Central memory CD8-positive, alpha-beta T cell (primary cell): ENCODE data around the gene SHISAL2B.

Source experiments
- ATAC-seq: fragments of 150-1000 bp; cut with Tn5 transposase; replicated peaks from 2 replicates; pipeline ENCODE4 v1.10.0; 2022; ENCODE audit warnings: mild to moderate bottlenecking, moderate FRiP score, moderate number of reproducible peaks; ENCODE audit not compliant: poor library complexity, severe bottlenecking; ENCODE audit errors: extremely low read depth
- DNase-seq, 2 donors: peaks; one replicate each; pipeline ENCODE4 v3.0.0; 2021; ENCODE audit warnings: low spot score in 2 of 2
- H3K27ac Mint-ChIP-seq: one replicate; pipeline ENCODE4 v1.8.0; 2022; ENCODE audit warnings: low read depth, mild to moderate bottlenecking, moderate library complexity, mixed read lengths
- H3K27me3 Mint-ChIP-seq: one replicate; pipeline ENCODE4 v1.8.0; 2022; ENCODE audit warnings: mixed read lengths
- H3K36me3 Mint-ChIP-seq: one replicate; pipeline ENCODE4 v1.8.0; 2022; ENCODE audit warnings: mild to moderate bottlenecking, moderate library complexity, mixed read lengths; ENCODE audit not compliant: insufficient read depth
- H3K4me1 Mint-ChIP-seq: one replicate; pipeline ENCODE4 v1.8.0; 2022; ENCODE audit warnings: mixed read lengths
- H3K4me3 Mint-ChIP-seq: one replicate; pipeline ENCODE4 v1.8.0; 2022; ENCODE audit warnings: mild to moderate bottlenecking, moderate library complexity, mixed read lengths
- H3K9me3 Mint-ChIP-seq: one replicate; pipeline ENCODE4 v1.8.0; 2022; ENCODE audit warnings: mixed read lengths

SHISAL2B gene

DNA sequence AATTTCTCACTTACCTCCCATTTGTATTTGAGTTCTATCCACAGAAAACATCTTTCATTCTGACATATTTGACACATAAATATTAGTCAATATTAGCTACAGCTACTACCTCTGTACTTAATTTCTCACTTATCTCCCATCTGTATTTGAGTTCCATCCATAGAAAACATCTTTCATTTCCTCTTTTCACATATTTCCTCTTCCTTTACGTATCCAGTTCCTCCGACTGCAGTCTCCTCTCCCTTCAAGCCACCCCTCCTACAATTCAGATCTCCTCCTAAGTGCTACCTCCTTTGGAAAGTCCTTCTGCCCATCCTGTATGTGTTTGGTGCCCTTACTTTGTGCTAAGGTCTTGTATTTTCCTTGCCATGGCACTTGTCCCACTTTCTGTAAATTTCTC is 76.6 kb downstream of the SHISAL2B start:
- no peak for ATAC-seq
- Mint-ChIP-seq H3K27ac (no peak overlapping the region), H3K4me1 (peaks cover 52% of the 10 kb centered on the region)

More for the DNA sequence above, 76.6 kb downstream of the SHISAL2B start:
- no peaks in the 10 kb centered on the region for H3K27me3 Mint-ChIP-seq
- DNase-seq = no peak
- H3K4me3 Mint-ChIP-seq = peak overlapping the region; percentile 96
- H3K36me3 Mint-ChIP-seq = peaks cover 15% of the 10 kb centered on the region
- no peaks in the 10 kb centered on the region for H3K9me3 Mint-ChIP-seq
